ENCODE measurements around the gene SYDE2. TPM values are rescaled to one million over a fixed set of nuclear protein-coding genes. Genes with fewer than 3 reads are reported as not detected.

The SYDE2 gene
- total RNA-seq, 1 donor from 2014 or later, result 41.7 TPM

- Mint-ChIP-seq H3K27ac (peak overlapping the region; percentile 78), H3K27me3 (ENCODE audit: low read depth) (no peaks in the 10 kb centered on the region), H3K4me1 (peaks cover 36% of the 10 kb centered on the region), H3K9me3 (no peaks in the 10 kb centered on the region), H3K36me3 (no peaks in the 10 kb centered on the region), H3K4me3 (no peak overlapping the region)
- no peak for TF ChIP-seq CTCF (IDR thresholded peaks at IDR 0.05; ENCODE audit: unreplicated experiment)
- no peak for DNase-seq (ENCODE audit: low spot score in 2 of 2, unreplicated experiment in 2 of 2)
These were observed 28.8 kb upstream of the SYDE2 start for GRCh38 chr1:85229574-85230097.

- DNase-seq (ENCODE audit: low spot score in 2 of 2, unreplicated experiment in 2 of 2), result no peak
- Mint-ChIP-seq H3K4me3 (no peak overlapping the region), H3K27ac (peak overlapping the region; percentile 78), H3K36me3 (no peaks in the 10 kb centered on the region), H3K4me1 (peaks cover 43% of the 10 kb centered on the region), H3K27me3 (ENCODE audit: low read depth) (no peaks in the 10 kb centered on the region), H3K9me3 (no peaks in the 10 kb centered on the region)
- TF ChIP-seq CTCF (IDR thresholded peaks at IDR 0.05; ENCODE audit: unreplicated experiment), result no peak
These were observed 28.2 kb upstream of the SYDE2 start for GRCh38 chr1:85228972-85229371.

GRCh38 chr1:85225624-85226380, 25.0 kb upstream of the SYDE2 start:
- Mint-ChIP-seq H3K27me3 (ENCODE audit: low read depth) (no peaks in the 10 kb centered on the region), H3K4me1 (peaks cover 64% of the 10 kb centered on the region), H3K27ac (peak overlapping the region; percentile 93), H3K36me3 (no peaks in the 10 kb centered on the region), H3K4me3 (peak overlapping the region; percentile 31), H3K9me3 (peaks cover 3% of the 10 kb centered on the region)
- no peak for DNase-seq (ENCODE audit: low spot score in 2 of 2, unreplicated experiment in 2 of 2)
- TF ChIP-seq CTCF (IDR thresholded peaks at IDR 0.05; ENCODE audit: unreplicated experiment), result no peak

- peak overlapping the region; percentile 31 for H3K4me3 Mint-ChIP-seq
- no peak for TF ChIP-seq CTCF (IDR thresholded peaks at IDR 0.05; ENCODE audit: unreplicated experiment)
- H3K4me1 Mint-ChIP-seq, result peaks cover 72% of the 10 kb centered on the region
- peak; percentile 32 to 52 for DNase-seq (ENCODE audit: low spot score in 2 of 2, unreplicated experiment in 2 of 2)
- H3K27ac Mint-ChIP-seq, result peak overlapping the region; percentile 93
- H3K36me3 Mint-ChIP-seq, result no peaks in the 10 kb centered on the region
- no peaks in the 10 kb centered on the region for H3K27me3 Mint-ChIP-seq (ENCODE audit: low read depth)
- H3K9me3 Mint-ChIP-seq, result peaks cover 3% of the 10 kb centered on the region
These were observed 24.2 kb upstream of the SYDE2 start for GRCh38 chr1:85224734-85225623.

- no peak overlapping the region for H3K4me3 Mint-ChIP-seq
- no peak for TF ChIP-seq CTCF (IDR thresholded peaks at IDR 0.05; ENCODE audit: unreplicated experiment)
- H3K9me3 Mint-ChIP-seq, result peaks cover 3% of the 10 kb centered on the region
These were observed 23.5 kb upstream of the SYDE2 start for GRCh38 chr1:85224295-85224694.

More at GRCh38 chr1:85224295-85224694, 23.5 kb upstream of the SYDE2 start:
- H3K27me3 Mint-ChIP-seq (ENCODE audit: low read depth), result no peaks in the 10 kb centered on the region
- DNase-seq (ENCODE audit: low spot score in 2 of 2, unreplicated experiment in 2 of 2), result no peak
- H3K36me3 Mint-ChIP-seq, result no peaks in the 10 kb centered on the region
- peak overlapping the region; percentile 93 for H3K27ac Mint-ChIP-seq
- H3K4me1 Mint-ChIP-seq, result peaks cover 76% of the 10 kb centered on the region

Measured in mesothelial cell of epicardium (in vitro differentiated cells).